Measurements from ENCODE around the gene CDH13. TPM values are rescaled to one million over a fixed set of nuclear protein-coding genes. Genes with fewer than 3 reads are reported as not detected.

Gene CDH13
- total and polyA plus RNA-seq, 2 experiments from 2014 or later: 1.2 to 1.5 TPM

GRCh38 chr16:82892324-82892723, 265.6 kb downstream of the CDH13 start:
- H4K20me1 ChIP-seq (ENCODE audit: insufficient read depth, poor library complexity, severe bottlenecking): no peaks in the 10 kb centered on the region
- no peaks in the 10 kb centered on the region for H3K9me2 ChIP-seq (replicated peaks; ENCODE audit: insufficient read depth)
- H3K79me2 ChIP-seq: no peaks in the 10 kb centered on the region
- no peak overlapping the region for H3K27ac ChIP-seq
- 97% methylated on average over 2 of the region's 2 CpGs for WGBS (ENCODE audit: low lambda C conversion rate, missing lambda C conversion rate)
- H3K9me3 ChIP-seq (ENCODE audit: low read depth): no peaks in the 10 kb centered on the region
- no peak overlapping the region for H3K4me3 ChIP-seq
- no peaks in the 10 kb centered on the region for H3K36me3 ChIP-seq (replicated peaks; ENCODE audit: insufficient read depth, low read depth)
- no peaks in the 10 kb centered on the region for H3K27me3 ChIP-seq
- no peak overlapping the region for H3K4me2 ChIP-seq
- peaks cover 5% of the 10 kb centered on the region for H3K4me1 ChIP-seq (ENCODE audit: insufficient read depth)
- H2AFZ ChIP-seq: no peak overlapping the region
- DNase-seq (ENCODE audit: low spot score): no peak
- no peak for TF ChIP-seq CTCF (IDR thresholded peaks at IDR 0.05; ENCODE audit: poor library complexity)
- TF ChIP-seq EZH2phosphoT487 (IDR thresholded peaks at IDR 0.05; ENCODE audit: low read depth, severe bottlenecking, unreplicated experiment): no peak
- TF ChIP-seq EZH2 (IDR thresholded peaks at IDR 0.05; ENCODE audit: borderline replicate concordance): no peak

- Histone ChIP-seq H3K79me2 (no peaks in the 10 kb centered on the region), H3K4me3 (no peak overlapping the region), H2AFZ (no peak overlapping the region), H4K20me1 (ENCODE audit: insufficient read depth, poor library complexity, severe bottlenecking) (no peaks in the 10 kb centered on the region), H3K9me3 (ENCODE audit: low read depth) (no peaks in the 10 kb centered on the region), H3K4me1 (ENCODE audit: insufficient read depth) (no peaks in the 10 kb centered on the region), H3K36me3 (replicated peaks; ENCODE audit: insufficient read depth, low read depth) (no peaks in the 10 kb centered on the region), H3K4me2 (no peak overlapping the region), H3K9me2 (replicated peaks; ENCODE audit: insufficient read depth) (no peaks in the 10 kb centered on the region), H3K27ac (no peak overlapping the region), H3K27me3 (no peaks in the 10 kb centered on the region)
- 66% methylated on average over 4 of the region's 4 CpGs for WGBS (ENCODE audit: low lambda C conversion rate, missing lambda C conversion rate)
- TF ChIP-seq CTCF (IDR thresholded peaks at IDR 0.05; ENCODE audit: poor library complexity): no peak
- TF ChIP-seq EZH2phosphoT487 (IDR thresholded peaks at IDR 0.05; ENCODE audit: low read depth, severe bottlenecking, unreplicated experiment): no peak
- TF ChIP-seq EZH2 (IDR thresholded peaks at IDR 0.05; ENCODE audit: borderline replicate concordance): no peak
- DNase-seq (ENCODE audit: low spot score): no peak
Observed at GRCh38 chr16:82895843-82896242, 269.1 kb downstream of the CDH13 start.

GRCh38 chr16:82899006-82899405, 272.2 kb downstream of the CDH13 start:
- WGBS (ENCODE audit: low lambda C conversion rate, missing lambda C conversion rate): 92% methylated on average over 2 of the region's 2 CpGs

More at GRCh38 chr16:82899006-82899405, 272.2 kb downstream of the CDH13 start:
- Histone ChIP-seq H3K36me3 (replicated peaks; ENCODE audit: insufficient read depth, low read depth) (no peaks in the 10 kb centered on the region), H3K27ac (no peak overlapping the region), H3K9me2 (replicated peaks; ENCODE audit: insufficient read depth) (no peaks in the 10 kb centered on the region), H2AFZ (no peak overlapping the region), H3K9me3 (ENCODE audit: low read depth) (no peaks in the 10 kb centered on the region), H3K27me3 (no peaks in the 10 kb centered on the region), H4K20me1 (ENCODE audit: insufficient read depth, poor library complexity, severe bottlenecking) (no peaks in the 10 kb centered on the region), H3K79me2 (no peaks in the 10 kb centered on the region), H3K4me1 (ENCODE audit: insufficient read depth) (no peaks in the 10 kb centered on the region), H3K4me3 (no peak overlapping the region), H3K4me2 (no peak overlapping the region)
- no peak for DNase-seq (ENCODE audit: low spot score)
- no peak for TF ChIP-seq CTCF (IDR thresholded peaks at IDR 0.05; ENCODE audit: poor library complexity)
- no peak for TF ChIP-seq EZH2 (IDR thresholded peaks at IDR 0.05; ENCODE audit: borderline replicate concordance)
- TF ChIP-seq EZH2phosphoT487 (IDR thresholded peaks at IDR 0.05; ENCODE audit: low read depth, severe bottlenecking, unreplicated experiment): no peak

All from hepatocyte (in vitro differentiated cells).